Islet precursor cell (in vitro differentiated cells): ENCODE measurements around the gene SEC16A.
A peak's percentile ranks its signal among the peaks of the same experiment; 100 is the strongest.

Experiments
- DNase-seq: peaks from one replicate; pipeline ENCODE4 v3.0.0-alpha.2; 2018

The SEC16A gene

DNA sequence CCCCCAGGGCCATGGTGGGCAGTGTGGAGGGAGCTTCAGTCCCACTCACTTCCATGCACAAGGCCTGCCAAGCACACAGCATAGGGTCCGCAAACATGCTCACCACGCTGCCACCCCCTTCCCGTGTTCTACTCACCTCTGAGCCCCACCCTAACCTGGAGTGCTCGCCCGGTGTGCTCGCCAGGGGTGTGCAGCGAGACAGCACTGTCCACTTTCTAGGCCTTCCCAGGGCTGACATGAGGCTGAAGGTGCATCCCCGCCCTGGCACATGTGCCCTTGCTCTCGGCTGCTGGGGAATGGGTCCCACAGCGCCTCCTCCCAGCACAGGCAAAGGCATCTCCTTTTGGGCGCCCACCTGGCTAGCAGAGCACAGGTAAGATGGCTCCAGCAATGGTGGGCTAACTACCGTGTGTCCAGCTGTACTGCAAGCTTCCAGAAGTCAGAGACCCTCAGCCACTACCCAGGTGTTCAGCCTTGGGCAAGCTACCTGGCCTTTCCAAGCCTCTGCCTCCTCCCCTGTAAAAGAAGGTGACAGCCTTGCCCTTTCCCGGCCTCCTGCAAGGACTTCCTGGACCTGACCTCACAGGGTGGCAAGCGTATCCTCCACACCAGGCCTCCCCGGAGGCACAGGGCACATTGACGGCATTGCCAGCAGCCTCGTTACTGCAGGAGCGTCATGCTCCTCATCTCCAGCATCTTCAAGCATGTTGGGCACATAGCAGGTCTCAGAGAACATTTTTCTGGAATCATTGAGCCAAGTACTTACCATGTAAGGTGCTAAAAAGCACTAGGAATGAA is 4.2 kb upstream of the SEC16A start:
- no peak for DNase-seq

DNA sequence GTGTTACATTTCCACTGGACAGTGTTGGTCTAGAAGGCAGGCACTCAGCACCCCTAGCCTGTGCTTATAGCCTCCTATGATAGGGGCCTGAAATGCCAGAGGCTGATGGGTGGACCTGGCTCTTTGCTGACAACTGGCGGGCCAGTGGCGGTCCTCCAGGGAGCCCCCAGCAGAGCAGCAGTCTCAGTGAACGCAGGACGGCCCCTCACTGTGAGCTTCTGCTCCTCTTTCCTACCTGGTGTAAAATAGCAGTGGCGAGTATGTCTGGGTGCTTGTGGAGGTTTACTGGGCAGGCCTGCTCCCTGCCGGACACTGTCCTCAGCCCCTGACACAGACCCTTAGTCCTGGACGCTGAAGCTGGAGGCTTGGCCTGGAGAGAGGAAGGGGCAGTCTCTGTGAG is 3.3 kb upstream of the SEC16A start:
- DNase-seq = no peak

DNA sequence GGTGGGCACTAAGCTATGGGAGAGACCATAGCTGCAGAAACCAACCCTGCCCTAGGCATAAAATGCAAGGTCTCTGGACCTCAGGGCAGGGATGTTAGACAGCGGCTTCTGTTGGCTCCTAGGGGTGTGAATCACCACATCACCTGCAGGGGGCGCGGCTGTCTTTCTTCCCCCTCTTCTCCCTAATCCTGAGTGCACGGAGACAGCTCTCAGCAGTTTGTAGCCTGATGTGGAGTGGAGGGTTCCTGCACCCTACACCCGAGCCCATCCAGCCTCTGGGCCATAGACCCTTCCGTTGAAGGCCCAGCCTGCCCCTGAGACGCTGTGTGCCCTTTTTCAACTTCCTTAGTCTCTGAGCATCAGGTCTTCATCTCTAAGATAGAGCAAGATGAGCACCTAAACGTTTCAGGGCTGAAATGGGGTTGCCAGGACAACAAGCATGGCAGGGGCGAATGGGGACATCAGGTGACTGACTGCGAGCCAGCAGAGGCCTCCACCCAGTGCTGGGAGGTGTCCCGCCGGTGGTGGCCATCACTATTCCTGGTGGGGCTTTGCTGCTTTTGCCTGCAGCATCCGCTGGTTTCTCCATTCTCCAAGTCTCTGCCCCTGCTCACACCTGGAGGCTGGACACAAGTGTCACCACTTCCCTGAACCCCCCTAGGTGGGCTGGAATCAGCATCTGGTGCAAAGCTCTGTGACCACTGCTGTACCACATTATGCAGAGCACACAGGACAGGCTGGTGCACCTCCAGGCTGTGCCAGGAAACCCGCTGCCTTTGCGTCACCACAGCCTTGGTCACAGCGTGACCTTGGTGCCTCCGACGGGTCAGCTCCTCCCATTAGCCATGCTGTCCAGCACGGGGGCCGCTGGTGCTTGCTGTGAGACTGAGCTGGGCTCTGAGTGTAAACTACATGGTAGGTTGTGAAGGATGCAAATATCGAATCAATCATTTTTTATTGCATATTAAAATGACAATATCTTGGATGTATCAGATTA is 2.5 kb upstream of the SEC16A start:
- DNase-seq = peak; percentile 88

DNA sequence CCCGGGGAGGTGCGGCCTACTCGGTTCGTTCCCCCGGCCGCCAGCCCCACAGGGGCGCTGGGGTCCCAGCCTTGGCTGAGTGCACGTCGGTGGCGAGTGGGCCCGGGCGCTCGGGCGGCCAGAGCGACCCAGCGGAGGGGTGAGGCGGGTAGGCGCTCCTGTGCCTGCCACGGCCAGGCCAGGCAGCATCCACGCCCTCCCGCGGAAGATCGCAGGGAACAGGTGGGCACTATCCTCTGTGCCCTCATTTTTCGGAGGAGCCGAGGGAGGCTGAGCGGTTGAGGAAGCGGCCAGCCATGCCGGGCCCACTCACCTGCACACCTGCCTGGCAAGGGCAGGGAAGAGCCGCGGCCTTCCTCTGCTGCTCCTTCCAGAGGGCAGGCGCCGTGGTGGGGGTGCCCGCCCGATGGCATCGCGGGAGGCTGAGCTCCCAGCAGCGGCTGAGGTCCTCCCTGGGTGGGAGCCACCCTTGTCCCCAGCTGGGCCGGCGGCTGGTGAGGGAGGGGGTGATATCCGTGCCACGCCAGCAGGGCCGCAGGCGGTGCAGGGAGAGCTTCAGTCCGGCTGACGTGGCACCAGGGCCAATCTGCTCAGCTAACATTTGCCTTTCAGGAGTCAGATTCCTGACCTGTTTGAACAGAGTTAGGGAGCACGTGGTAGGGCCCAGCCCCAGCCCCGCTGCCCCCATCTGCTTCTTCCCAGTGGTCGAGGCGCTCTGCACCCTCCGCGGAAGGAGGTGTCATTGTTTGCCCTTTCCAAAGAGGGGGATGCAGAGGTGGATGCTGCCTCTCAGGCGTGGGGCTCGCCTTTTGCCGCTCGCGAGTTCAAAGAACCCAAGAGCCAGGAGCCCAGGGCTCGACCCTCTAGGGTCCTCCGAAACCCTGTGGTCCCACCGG is 1.6 kb upstream of the SEC16A start:
- no peak for DNase-seq

DNA sequence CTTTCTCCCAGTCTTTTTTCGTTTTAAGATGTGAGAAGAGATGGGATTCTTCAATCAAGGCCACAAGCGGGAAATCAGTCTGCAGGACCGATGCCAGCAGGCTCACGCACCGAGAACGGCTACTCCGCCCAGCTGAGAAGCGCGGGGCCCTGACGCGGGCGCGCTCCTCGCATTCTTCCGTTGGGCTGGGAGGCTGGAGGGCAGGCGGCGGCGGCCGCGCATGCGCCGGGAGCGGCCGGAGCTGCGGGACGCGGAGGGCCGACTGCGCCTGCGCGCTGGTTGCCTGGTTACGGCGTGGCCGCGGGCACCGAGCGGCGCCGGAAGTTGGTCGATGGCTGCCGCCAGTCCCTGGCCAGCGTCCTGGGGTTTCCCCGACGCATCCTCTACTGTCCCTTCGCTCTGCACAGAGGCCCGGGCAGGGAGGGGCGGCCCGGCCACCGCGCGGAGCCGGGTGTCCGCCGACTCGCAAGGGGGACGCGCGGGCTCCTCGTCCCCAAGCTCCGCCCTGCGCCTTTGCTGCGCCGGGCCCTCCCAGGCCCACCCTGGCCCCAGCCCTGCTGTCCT is 831 bp upstream of the SEC16A start:
- DNase-seq = peak; percentile 95

DNA sequence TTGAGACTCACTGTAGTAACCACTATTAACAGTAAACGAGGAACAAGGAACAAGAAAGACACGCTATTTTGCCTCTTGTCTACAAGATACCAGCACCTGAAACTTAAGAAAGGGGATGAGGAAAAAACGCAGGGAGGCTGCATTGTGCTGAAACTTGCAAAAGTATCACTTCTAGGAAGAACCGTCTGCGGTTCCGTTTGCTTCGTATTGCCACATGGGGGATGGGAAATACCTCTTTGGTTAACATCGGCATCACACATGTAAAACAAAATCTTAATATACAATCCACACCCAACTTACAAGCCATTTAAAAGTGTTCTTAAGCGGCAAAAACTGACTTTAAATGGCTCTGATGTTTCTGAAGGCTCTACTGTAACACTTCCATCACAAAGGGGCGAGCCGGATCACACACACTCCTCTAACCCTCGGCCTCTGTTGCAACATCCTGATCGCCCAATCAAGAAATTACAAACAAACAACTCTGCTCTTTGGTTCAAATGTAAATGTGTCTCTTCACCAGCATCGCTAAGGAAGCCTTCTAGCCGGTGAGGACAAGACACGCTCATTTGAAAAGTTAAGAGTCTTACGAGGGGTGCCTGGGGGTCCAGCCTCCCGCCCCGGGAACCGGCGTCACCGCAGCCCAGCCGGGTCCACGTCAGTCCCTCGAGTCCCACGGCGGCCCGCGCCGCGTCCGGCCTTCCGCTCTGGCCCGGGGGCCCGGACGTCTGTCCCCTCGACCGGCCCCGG is 621 bp downstream of the SEC16A start:
- no peak for DNase-seq

DNA sequence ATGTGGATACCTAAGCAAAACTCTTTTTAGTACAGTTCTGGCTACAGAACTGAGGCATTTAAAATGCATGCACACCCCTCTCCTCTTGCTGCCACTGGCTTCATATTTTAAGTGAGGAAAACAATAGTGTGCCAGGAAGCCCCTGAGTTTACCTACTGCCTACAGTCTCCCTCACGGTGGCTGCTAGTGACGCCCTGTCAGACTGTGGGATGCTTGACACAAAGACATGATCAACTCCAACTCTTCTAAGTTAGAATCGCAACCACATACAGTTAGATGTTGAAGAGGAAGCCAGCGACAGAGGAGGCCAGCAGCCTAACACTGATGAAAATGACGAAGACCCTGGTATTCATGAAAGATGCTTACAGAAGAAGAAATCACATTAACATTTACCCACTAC is 1.3 kb downstream of the SEC16A start:
- DNase-seq = no peak

DNA sequence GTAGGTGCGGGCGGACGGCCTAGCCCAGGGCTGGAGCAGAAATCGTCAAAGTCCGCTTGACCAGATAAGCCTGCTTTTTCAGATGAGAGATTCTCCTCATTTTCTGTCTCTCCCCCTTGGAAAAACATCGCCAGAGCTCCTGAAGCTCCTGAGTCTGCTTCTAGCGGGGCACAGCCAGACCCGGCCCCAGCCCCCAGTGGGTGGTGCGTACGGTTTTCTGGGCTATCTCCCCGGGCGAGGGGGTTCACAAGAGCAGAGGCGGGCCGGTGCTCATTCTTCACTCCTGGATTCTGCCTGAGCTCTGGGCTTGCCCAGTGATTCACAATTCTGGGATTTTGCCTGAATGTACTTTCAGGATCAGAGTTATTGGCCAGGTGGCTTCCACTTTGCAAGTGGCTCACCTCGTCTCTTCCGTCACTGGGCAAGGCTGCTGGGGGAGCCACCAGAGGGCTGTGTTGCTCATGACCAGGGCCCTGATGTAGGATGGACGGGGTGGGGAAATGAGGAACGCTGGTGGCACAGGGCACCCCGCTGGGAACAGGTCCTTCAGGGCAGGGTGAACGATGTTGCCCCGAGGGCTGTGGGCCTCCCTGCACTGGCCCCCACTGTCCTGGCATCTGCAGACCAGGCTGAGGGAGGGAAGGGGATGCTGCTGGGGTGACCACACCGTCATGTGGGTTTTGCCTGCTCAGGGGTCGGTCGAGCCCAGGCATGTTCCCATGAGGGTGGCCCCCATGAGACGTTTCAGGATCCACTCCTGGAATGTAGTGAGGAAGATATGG is 6.3 kb downstream of the SEC16A start:
- DNase-seq = no peak

DNA sequence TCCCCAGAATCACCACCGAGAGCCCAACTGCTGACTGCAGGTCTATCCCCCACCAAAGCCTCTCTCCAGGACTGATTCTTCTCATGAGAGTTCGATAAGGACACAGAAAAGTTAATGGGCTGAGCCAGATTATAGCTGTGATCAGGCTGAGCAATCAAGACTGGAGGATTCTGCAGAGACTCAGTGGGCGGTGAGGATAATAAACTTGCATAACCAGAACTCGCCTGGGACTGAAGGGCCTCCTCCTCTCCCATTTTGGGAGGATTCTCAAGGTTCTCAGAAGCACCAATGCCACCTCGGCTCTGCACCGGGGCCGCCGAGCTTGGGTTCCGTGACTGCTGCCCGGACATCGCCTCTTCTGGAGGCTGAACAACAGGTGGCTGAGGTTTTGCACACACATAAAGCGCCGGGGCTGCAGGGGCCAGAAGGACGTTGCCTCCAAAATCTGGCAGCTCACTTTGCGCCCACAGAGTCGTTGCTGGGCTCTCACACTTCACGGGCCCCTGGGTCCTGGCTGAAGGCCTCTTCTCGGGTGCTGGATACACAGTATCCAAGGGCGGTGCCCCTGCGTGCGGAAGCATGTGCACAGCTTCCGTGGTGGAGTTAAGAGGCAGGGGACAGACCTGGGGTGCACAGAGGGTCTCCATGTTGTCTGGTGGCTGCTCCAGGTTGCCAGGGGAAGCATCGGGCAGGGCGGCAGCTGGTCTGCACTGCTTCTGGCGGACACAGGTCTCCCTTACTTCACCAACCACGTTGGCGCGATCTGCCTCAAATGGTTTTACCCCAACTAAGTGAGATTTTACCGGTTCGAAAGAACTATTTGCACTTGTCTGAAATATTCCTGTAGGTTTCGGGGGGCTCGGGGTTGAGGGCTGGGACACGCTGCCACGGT is 7.6 kb downstream of the SEC16A start:
- DNase-seq = no peak

DNA sequence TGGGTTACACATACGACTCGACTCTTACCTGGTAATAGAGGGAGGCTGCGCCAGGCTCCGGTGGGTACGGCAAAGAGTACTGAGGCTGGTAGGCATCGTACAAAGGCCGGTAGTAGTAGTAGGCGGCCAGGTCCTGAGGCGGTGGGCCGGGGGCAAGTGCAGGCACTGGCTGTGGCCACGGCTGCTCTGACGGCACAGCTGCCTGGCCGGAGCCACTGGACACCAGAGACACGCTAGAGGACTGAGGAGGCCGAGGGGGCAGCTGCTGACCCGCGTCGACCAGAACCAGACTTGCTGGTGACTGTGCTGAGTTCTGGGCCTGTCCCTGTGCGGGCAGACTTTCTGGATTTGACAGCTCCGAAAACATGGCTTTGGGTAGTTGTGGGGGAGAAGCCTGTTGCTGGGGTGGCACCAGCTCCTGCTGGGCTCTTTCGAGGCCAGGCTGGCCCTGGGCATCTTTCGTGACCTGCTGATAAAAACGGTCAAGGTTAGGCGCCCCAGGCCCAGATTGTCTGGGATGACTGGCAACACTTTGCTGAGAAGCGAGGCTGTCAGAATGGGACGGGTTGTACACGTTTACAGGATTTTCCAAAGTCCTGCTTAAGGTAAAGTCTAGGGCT is 8.7 kb downstream of the SEC16A start:
- no peak for DNase-seq

DNA sequence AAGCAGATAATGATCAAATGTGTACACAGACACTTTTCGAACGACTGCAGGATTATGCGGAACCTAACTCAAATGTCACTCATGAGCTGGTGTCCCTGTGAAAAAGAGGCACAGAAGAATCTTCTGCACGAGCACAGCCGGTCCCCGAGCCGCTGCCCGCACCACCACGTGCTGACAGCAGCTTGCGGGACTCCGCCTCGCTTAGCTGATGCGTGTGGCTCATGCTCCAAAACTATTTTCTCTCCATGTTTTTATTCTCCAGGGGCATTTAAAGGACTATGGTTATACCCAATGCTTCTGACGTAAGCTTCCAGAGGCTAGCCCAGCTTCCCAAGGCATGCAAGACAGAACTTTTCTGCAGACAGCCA is 9.5 kb downstream of the SEC16A start:
- DNase-seq = no peak

DNA sequence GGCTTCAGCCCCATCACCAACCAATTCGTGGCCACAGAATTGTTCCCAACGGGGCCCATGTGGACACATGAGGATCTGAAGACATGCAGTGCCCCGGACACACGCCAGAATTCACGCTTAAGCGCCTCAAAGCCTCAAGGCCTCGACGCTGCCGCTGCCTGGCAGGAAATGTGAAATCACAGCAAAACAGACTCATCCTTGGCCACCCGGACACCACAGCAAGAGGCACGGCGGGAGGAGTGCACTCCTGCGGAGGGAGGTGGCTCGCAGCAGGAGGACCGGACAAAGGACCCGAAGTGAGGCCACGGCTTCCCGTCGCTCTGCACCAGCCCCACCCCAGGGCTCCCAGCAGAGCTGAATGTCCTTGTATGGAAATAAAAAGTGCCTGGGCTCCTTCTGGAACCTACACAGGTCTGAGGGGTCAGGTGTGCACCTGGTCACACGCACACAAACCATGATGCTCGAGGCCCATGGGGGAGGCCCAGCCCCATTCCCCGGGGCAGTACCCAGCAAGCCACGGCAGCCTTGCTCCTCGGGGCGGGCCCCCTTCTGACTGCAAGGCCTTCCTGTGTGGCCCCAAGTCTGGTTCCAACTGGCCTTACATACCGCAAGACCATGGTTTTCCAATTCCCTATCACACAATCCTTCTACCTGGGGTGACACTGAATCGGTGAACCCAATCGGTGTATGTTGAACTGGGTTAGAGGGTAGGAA is 10.0 kb downstream of the SEC16A start:
- no peak for DNase-seq

DNA sequence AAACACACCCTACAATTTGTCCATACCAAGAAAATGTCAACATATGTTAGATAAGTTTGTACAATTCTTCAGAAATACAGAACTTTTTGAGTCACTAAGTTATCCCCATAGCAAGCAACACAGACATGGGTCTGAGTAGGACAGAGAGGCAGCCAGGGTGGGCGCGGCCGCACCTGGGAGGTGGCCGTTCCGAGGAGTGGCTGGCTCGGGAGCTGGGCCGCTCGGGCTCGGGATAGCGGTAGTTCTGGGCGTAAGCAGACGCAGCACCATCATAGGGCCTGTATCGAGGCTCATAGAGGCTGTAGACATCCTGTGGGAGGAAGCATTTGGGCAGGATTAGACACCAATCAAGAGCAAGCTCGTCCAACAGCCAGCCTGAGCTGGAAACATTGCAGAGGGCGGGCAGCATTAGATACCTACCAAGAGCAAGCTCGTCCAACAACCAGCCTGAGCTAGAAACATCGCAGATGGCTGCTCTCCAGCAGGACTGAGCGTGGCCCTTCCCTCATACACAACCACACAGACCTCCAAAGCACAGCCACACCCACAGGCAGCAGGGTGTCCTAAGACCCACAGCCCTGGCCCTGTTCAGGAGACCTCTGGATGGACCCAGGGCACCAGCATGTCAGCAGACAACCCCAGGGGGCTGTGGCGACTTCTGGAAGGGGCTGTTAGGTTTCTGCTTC is 10.9 kb downstream of the SEC16A start:
- no peak for DNase-seq

DNA sequence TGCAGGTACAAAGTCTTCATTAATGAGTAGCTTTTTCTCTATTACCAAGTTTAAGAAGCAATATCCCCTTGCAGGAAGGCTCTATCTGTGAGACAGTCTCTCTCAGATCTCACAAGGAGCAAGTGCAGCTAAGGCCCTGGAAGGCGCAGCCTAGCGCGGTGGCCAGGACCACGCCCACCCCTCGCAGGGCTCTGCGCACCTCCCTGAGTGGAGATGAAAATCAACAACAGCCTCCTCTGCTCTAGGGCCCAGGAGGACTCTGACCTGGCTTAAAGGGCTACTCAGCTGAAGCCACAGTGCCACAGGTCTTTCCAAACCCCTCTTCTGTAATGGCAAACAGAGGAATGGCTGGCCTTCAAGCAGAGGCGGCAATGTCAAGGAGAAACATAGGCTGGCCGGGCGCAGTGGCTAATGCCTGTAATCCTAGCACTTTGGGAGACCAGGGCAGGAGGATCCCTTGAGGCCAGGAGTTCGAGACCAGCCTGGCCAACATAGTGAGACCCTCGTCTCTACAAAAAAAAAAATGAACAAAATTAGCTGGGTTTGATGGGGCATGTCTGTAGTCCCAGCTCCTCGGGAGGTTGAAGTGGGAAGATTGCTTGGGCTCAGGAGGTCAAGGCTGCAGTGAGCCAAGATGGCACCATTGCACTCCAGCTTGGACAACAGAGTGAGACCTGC is 11.9 kb downstream of the SEC16A start:
- DNase-seq = no peak

DNA sequence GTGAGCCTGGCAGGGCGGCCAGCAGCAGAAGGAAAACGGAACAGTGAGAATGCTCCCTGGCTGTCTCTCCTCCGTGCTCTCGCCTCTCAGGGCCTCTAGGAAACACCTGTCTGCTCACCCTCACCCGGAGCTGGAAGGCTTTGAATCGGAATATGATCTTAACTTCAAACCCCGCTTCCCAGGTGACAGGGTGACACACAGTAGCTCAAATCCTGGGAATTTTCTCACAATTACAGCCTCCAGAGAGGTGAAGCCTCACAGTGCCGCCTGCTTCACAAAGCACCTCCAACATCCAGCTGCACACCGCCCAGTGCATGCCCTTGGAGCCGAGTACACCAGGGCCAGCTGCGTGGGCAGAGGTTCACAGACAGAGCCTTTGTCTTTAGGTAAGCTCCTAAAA is 12.5 kb downstream of the SEC16A start:
- no peak for DNase-seq

DNA sequence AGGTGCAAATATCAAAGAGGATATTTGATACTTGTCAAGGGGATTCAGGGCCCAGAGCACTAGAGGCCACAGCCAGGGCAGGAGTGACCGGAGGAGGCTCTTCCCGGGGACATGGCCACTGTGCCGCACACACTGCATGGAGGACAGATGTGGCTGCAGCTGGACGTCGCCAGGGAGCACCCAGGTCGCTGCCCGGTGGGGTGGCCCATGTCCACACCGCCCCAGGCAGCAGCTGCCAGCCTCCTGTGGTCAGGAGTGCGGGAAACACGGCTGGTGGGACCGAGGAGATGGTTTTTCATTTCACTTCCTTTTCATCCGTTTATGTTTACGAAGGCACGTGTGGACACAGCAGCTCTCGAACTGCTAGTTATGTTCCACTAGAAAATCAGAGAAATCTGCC is 15.1 kb downstream of the SEC16A start:
- no peak for DNase-seq

DNA sequence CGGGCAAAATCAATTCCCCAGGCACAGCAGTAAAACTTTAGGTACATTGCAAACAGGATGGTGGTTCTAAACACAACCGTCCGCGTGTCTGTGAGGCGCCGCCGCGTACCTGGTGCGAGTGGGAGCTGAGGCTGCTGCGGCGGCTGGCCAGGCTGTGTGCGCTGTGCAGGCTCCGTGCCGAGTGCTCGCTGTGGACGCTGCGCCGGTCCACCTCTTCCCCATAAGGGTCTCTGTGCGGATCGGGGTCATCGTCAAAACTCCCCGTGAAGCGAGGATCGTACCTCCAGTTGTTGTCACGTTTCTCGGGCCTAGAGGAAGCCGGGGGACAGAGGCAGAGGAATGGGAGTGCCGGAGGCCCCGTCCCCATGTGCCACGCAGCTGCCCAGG is 16.7 kb downstream of the SEC16A start:
- DNase-seq = no peak
